ENCODE measurements around the gene IL6R.

DNA sequence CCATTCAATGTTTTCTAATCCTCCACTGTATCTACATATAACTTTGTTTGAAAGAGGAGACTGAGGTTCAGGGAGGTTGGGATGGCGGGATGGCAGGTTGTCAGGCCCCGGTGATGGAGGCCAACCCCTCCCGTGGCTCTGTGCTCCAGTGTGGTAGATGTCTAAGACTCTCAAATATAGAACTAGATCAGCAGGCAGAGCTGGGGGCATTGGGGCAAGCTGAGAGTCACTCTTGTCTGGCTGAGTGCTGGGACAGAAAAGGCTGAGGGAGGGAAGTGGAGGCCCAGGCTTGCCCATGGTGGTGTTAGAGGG, 1.7 kb downstream of the IL6R start:
- TF ChIP-seq, protein P1, sequence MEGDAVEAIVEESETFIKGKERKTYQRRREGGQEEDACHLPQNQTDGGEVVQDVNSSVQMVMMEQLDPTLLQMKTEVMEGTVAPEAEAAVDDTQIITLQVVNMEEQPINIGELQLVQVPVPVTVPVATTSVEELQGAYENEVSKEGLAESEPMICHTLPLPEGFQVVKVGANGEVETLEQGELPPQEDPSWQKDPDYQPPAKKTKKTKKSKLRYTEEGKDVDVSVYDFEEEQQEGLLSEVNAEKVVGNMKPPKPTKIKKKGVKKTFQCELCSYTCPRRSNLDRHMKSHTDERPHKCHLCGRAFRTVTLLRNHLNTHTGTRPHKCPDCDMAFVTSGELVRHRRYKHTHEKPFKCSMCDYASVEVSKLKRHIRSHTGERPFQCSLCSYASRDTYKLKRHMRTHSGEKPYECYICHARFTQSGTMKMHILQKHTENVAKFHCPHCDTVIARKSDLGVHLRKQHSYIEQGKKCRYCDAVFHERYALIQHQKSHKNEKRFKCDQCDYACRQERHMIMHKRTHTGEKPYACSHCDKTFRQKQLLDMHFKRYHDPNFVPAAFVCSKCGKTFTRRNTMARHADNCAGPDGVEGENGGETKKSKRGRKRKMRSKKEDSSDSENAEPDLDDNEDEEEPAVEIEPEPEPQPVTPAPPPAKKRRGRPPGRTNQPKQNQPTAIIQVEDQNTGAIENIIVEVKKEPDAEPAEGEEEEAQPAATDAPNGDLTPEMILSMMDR (IDR thresholded peaks at IDR 0.05): no peak
- TF ChIP-seq EZH2 (IDR thresholded peaks at IDR 0.05; ENCODE audit: borderline replicate concordance, insufficient read depth, low read depth, low read length, poor library complexity, severe bottlenecking): no peak

All from B cell (primary cell).